ENCODE data around the gene ADAMTS6. TPM values are rescaled to one million over a fixed set of nuclear protein-coding genes. Genes with fewer than 3 reads are reported as not detected.
A peak's percentile ranks its signal among the peaks of the same experiment; 100 is the strongest.

Gene ADAMTS6
- total RNA-seq, 1 experiment from 2014 or later = 1.2 TPM

- peaks cover 10% of the 10 kb centered on the region for H3K4me1 Mint-ChIP-seq (ENCODE audit: low read depth, unreplicated experiment)
- BruUV-seq (replicated peaks) = no TSS peak
- DNase-seq = no peak
- TF ChIP-seq, protein P1, sequence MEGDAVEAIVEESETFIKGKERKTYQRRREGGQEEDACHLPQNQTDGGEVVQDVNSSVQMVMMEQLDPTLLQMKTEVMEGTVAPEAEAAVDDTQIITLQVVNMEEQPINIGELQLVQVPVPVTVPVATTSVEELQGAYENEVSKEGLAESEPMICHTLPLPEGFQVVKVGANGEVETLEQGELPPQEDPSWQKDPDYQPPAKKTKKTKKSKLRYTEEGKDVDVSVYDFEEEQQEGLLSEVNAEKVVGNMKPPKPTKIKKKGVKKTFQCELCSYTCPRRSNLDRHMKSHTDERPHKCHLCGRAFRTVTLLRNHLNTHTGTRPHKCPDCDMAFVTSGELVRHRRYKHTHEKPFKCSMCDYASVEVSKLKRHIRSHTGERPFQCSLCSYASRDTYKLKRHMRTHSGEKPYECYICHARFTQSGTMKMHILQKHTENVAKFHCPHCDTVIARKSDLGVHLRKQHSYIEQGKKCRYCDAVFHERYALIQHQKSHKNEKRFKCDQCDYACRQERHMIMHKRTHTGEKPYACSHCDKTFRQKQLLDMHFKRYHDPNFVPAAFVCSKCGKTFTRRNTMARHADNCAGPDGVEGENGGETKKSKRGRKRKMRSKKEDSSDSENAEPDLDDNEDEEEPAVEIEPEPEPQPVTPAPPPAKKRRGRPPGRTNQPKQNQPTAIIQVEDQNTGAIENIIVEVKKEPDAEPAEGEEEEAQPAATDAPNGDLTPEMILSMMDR (IDR thresholded peaks at IDR 0.05; ENCODE audit: unreplicated experiment) = no peak
- intact Hi-C loops (cut with micrococcal nuclease; ENCODE audit: unreplicated experiment) = no loop called here
- H3K4me3 Mint-ChIP-seq (ENCODE audit: low read depth, unreplicated experiment) = no peak overlapping the region
- no peaks in the 10 kb centered on the region for H3K27me3 Mint-ChIP-seq (ENCODE audit: unreplicated experiment)
- no peak overlapping the region for H3K27ac Mint-ChIP-seq (ENCODE audit: unreplicated experiment)
- CTCF ChIA-PET = no interaction called here
- H3K36me3 Mint-ChIP-seq (ENCODE audit: insufficient read depth, unreplicated experiment) = no peaks in the 10 kb centered on the region
- H3K9me3 Mint-ChIP-seq (ENCODE audit: low read depth, unreplicated experiment) = no peaks in the 10 kb centered on the region
These were observed 318.0 kb downstream of the ADAMTS6 start for GRCh38 chr5:65163698-65164097.

DNA sequence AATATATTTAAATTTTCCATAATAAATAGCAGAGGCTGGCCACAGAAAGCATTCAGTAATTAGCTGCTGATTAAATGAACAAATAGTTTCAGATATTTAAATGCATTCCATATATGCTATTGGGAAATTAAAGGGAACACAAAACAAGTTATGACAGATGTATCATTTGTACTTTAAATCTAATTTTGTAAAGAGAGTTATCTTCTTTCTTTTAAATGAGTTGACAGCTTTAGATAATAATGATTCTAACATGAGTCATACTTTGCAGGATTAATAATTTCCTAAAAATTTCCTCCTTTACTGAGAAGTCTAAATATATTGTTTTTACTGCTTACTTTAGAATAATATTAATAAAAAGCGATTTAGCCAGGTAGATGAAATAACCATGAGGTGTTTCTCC, 320.1 kb downstream of the ADAMTS6 start:
- TF ChIP-seq, protein P1 (IDR thresholded peaks at IDR 0.05; ENCODE audit: unreplicated experiment) = no peak
- DNase-seq = no peak
- Mint-ChIP-seq H3K36me3 (ENCODE audit: insufficient read depth, unreplicated experiment) (no peaks in the 10 kb centered on the region), H3K4me1 (ENCODE audit: low read depth, unreplicated experiment) (peaks cover 20% of the 10 kb centered on the region), H3K27ac (ENCODE audit: unreplicated experiment) (no peak overlapping the region), H3K4me3 (ENCODE audit: low read depth, unreplicated experiment) (no peak overlapping the region), H3K27me3 (ENCODE audit: unreplicated experiment) (no peaks in the 10 kb centered on the region), H3K9me3 (ENCODE audit: low read depth, unreplicated experiment) (no peaks in the 10 kb centered on the region)
- CTCF ChIA-PET = no interaction called here
- BruUV-seq (replicated peaks) = no TSS peak
- intact Hi-C loops (cut with micrococcal nuclease; ENCODE audit: unreplicated experiment) = no loop called here

DNA sequence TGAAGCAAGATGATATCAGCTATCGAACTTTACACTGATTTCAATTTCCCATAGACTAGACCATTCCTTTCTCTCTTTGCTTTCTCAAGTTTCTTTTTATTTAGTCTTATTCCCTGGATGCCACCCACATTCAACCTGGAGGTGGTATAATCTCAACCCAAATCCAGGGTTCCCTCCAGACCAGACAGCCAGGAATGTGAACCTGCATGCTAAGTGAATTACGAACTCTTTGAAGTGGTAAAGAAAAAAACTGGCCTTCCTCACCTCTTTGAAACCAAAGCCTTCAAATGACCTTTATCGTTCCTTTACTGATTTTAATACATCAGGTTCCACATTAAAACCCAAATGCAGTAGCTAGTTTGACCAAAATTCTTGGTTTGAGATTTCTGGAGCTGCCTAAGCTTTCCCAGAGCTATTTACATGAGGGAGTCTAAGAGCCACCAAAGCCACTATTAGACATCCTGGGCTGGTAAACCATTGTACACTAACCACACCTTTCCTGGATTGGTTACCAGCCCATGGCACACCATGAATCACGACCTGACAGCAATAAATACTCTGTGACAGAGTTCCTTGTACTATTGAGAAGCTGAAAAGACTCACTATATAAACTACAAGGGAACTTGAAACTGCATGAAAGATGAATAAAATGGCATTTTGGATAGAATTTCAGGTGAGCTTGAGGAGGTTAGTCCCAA, 323.7 kb downstream of the ADAMTS6 start:
- Mint-ChIP-seq H3K27ac (ENCODE audit: unreplicated experiment) (no peak overlapping the region), H3K9me3 (ENCODE audit: low read depth, unreplicated experiment) (no peaks in the 10 kb centered on the region), H3K36me3 (ENCODE audit: insufficient read depth, unreplicated experiment) (no peaks in the 10 kb centered on the region), H3K27me3 (ENCODE audit: unreplicated experiment) (no peaks in the 10 kb centered on the region), H3K4me1 (ENCODE audit: low read depth, unreplicated experiment) (peaks cover 20% of the 10 kb centered on the region), H3K4me3 (ENCODE audit: low read depth, unreplicated experiment) (no peak overlapping the region)
- CTCF ChIA-PET = interaction anchor here (0.6 kb wide), 1 partner anchor 80 kb away, joined by 5 read pairs; no protein-coding TSS in a partner anchor
- intact Hi-C loops (cut with micrococcal nuclease; ENCODE audit: unreplicated experiment) = loop anchor here (1.0 kb wide), 1 partner anchor 18 kb away; no protein-coding TSS in a partner anchor
- BruUV-seq (replicated peaks) = no TSS peak
- peak; percentile 22 for DNase-seq
- TF ChIP-seq, protein P1 (IDR thresholded peaks at IDR 0.05; ENCODE audit: unreplicated experiment) = no peak

DNA sequence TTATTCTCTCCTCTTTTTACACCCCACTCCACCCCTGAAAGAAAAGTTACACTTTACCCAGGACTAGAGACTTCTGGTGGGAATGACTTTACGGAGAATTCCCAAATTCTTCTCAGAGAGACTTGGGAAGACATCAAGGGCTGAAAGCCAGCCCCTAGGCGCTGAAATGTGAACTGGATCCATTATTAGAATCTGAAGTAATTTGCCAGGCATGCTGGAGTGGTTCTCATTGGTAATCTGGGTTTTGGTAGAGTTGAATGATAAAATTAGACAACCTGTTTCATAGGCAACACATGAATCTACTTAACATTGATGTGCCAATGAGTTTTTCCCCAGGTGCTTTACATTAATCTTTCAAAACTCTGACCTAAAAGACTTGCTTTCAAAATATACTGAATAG, 324.8 kb downstream of the ADAMTS6 start:
- no TSS peak for BruUV-seq (replicated peaks)
- Mint-ChIP-seq H3K27ac (ENCODE audit: unreplicated experiment) (no peak overlapping the region), H3K9me3 (ENCODE audit: low read depth, unreplicated experiment) (no peaks in the 10 kb centered on the region), H3K4me1 (ENCODE audit: low read depth, unreplicated experiment) (peaks cover 20% of the 10 kb centered on the region), H3K27me3 (ENCODE audit: unreplicated experiment) (no peaks in the 10 kb centered on the region), H3K4me3 (ENCODE audit: low read depth, unreplicated experiment) (no peak overlapping the region), H3K36me3 (ENCODE audit: insufficient read depth, unreplicated experiment) (no peaks in the 10 kb centered on the region)
- TF ChIP-seq, protein P1 (IDR thresholded peaks at IDR 0.05; ENCODE audit: unreplicated experiment) = no peak
- CTCF ChIA-PET = no interaction called here
- no peak for DNase-seq
- intact Hi-C loops (cut with micrococcal nuclease; ENCODE audit: unreplicated experiment) = no loop called here

All from Calu3 (cell line).